SK-N-SH (cell line): ENCODE measurements around the gene ATP5PF. TPM values are rescaled to one million over a fixed set of nuclear protein-coding genes. Genes with fewer than 3 reads are reported as not detected.

Experiments used
- CTCF ChIA-PET: fragments of 300-600, 350-600 bp; formaldehyde crosslinking; extraction: SDS; loops from one replicate; lab custom pipeline; 2021; lab: Yijun Ruan, JAX
- POLR2A ChIA-PET: fragments of 350-600 bp; sonication (Branson Sonifier 250); formaldehyde crosslinking; extraction: SDS; loops from one replicate; lab custom pipeline; 2020; ENCODE audit warnings: antibody characterized with exemption, inconsistent platforms; lab: Yijun Ruan, JAX
- DNase-seq: peaks from one replicate; pipeline ENCODE4 v3.0.0; 2012
- H2AFZ ChIP-seq: fragments of 200-600 bp; sonication (generic); 2 replicates; pipeline ENCODE4 v1.8.1; 2016; ENCODE audit warnings: antibody characterized with exemption, mild to moderate bottlenecking, low read depth
- H3F3A ChIP-seq: fragments of 200-600 bp; sonication (generic); replicated peaks from 2 replicates; pipeline ENCODE3; 2016; ENCODE audit warnings: antibody characterized with exemption, mild to moderate bottlenecking; ENCODE audit not compliant: insufficient read depth
- H3K27ac ChIP-seq, 2 experiments: fragments of 200-500 bp in 1 of 2; fragments of 200-600 bp in 1 of 2; sonication (Bioruptor generic) in 1 of 2; sonication (generic), shearing (Covaris generic) in 1 of 2; 2 replicates each; pipeline versions ENCODE4 v1.5.1 to v1.6.1; 2014 to 2016; ENCODE audit warnings: low read depth in 2 of 2, inconsistent platforms in 1 of 2, low read length in 1 of 2, mild to moderate bottlenecking in 1 of 2, mixed read lengths in 1 of 2
- H3K27me3 ChIP-seq: fragments of 200-600 bp; sonication (generic), shearing (Covaris generic); 2 replicates; pipeline ENCODE4 v1.6.1; 2016; ENCODE audit warnings: mixed run types; ENCODE audit not compliant: insufficient read depth
- H3K36me3 ChIP-seq, 2 experiments: fragments of 200-500 bp in 1 of 2; fragments of 200-600 bp in 1 of 2; sonication (Bioruptor generic) in 1 of 2; sonication (generic) in 1 of 2; replicated peaks in 1 of 2; 2 replicates each; pipeline versions ENCODE3 to v1.5.1; 2014 to 2016; ENCODE audit warnings: low read length in 1 of 2, mild to moderate bottlenecking in 1 of 2; ENCODE audit not compliant: insufficient read depth in 2 of 2, control insufficient read depth in 1 of 2
- H3K4me1 ChIP-seq, 2 experiments: fragments of 200-500 bp in 1 of 2; fragments of 200-600 bp in 1 of 2; sonication (Bioruptor generic) in 1 of 2; sonication (generic), shearing (Covaris generic) in 1 of 2; 2 replicates each; pipeline versions ENCODE4 v1.5.1 to v1.6.1; 2014 to 2016; ENCODE audit warnings: low read depth in 1 of 2, low read length in 1 of 2, mixed run types in 1 of 2; ENCODE audit not compliant: insufficient read depth in 2 of 2, control insufficient read depth in 1 of 2
- H3K4me2 ChIP-seq: fragments of 200-600 bp; sonication (generic), shearing (Covaris generic); 2 replicates; pipeline ENCODE4 v1.6.1; 2017; ENCODE audit warnings: mixed run types
- H3K4me3 ChIP-seq, 2 experiments: fragments of 200-500 bp in 1 of 2; fragments of 200-600 bp in 1 of 2; sonication (Bioruptor generic) in 1 of 2; sonication (generic), shearing (Covaris generic) in 1 of 2; 2 replicates each; pipeline versions ENCODE4 v1.5.1 to v1.8.1; 2014 to 2016; ENCODE audit warnings: low read depth in 2 of 2, inconsistent platforms in 1 of 2, low read length in 1 of 2, mild to moderate bottlenecking in 1 of 2, mixed read lengths in 1 of 2, moderate library complexity in 1 of 2
- H3K79me2 ChIP-seq: fragments of 200-600 bp; sonication (generic); 2 replicates; pipeline ENCODE4 v1.8.1; 2017; ENCODE audit warnings: mild to moderate bottlenecking; ENCODE audit not compliant: insufficient read depth
- H3K9ac ChIP-seq: fragments of 200-600 bp; sonication (generic); 2 replicates; pipeline ENCODE4 v1.6.1; 2017; ENCODE audit warnings: mixed run types
- H3K9me2 ChIP-seq: fragments of 200-600 bp; sonication (generic); 2 replicates; pipeline ENCODE4 v1.6.1; 2017; ENCODE audit warnings: mixed run types
- H3K9me3 ChIP-seq: fragments of 200-600 bp; sonication (generic); 2 replicates; pipeline ENCODE4 v1.6.1; 2017; ENCODE audit warnings: mixed run types, mild to moderate bottlenecking, moderate library complexity
- H4K20me1 ChIP-seq: fragments of 200-600 bp; sonication (generic); 2 replicates; pipeline ENCODE4 v1.6.1; 2017; ENCODE audit warnings: mild to moderate bottlenecking, mixed run types; ENCODE audit not compliant: insufficient read depth
- CHD2 ChIP-seq: fragments of 150-350 bp; IDR thresholded peaks from 2 replicates; pipeline ENCODE4 v1.6.1; 2018; ENCODE audit warnings: low read length; ENCODE audit not compliant: partially characterized antibody
- EZH2phosphoT487 ChIP-seq: fragments of 200-600 bp; sonication (generic); IDR thresholded peaks from 2 replicates; pipeline ENCODE4 v1.6.1; 2017; ENCODE audit warnings: low read depth, mixed run types, mild to moderate bottlenecking, antibody characterized with exemption, moderate library complexity, borderline replicate concordance
- FOXJ3 ChIP-seq: sonication (generic); formaldehyde crosslinking; IDR thresholded peaks from 2 replicates; pipeline ENCODE4 v1.5.1; 2020; ENCODE audit warnings: mild to moderate bottlenecking, missing genetic modification reagents
- JUND ChIP-seq: IDR thresholded peaks from 2 replicates; pipeline ENCODE4 v1.4.0; 2012
- MXI1 ChIP-seq: IDR thresholded peaks from 2 replicates; pipeline ENCODE4 v1.6.1; 2012; ENCODE audit warnings: mild to moderate bottlenecking, low read depth, low read length, improper control_type of control experiment
- NRF1 ChIP-seq: IDR thresholded peaks from 2 replicates; pipeline ENCODE4 v1.6.1; 2012; ENCODE audit warnings: low read depth, mild to moderate bottlenecking, low read length
- POLR2AphosphoS5 ChIP-seq: IDR thresholded peaks from 2 replicates; pipeline ENCODE4 v1.6.1; 2012; ENCODE audit warnings: low read depth, low read length
- RAD21 ChIP-seq: IDR thresholded peaks from 2 replicates; pipeline ENCODE4 v1.6.1; 2012; ENCODE audit warnings: mild to moderate bottlenecking, low read length
- RCOR1 ChIP-seq: fragments of 150-350 bp; IDR thresholded peaks from 2 replicates; pipeline ENCODE4 v1.6.1; 2017; ENCODE audit warnings: antibody characterized with exemption, low read length
- SIN3A ChIP-seq: IDR thresholded peaks from 2 replicates; pipeline ENCODE4 v1.6.1; 2012; ENCODE audit warnings: low read depth, mild to moderate bottlenecking, low read length, moderate library complexity, borderline replicate concordance
- SMC3 ChIP-seq: IDR thresholded peaks from 2 replicates; pipeline ENCODE4 v1.6.1; 2012; ENCODE audit warnings: low read depth, low read length, improper control_type of control experiment
- YY1 ChIP-seq: IDR thresholded peaks from 2 replicates; pipeline ENCODE4 v1.4.0; 2012; ENCODE audit warnings: low read depth, mild to moderate bottlenecking
- WGBS: methylation state at CpG from one replicate; pipeline ENCODE4 v1.1.6; 2017; ENCODE audit warnings: low lambda C conversion rate; 5-methylcytosine and 5-hydroxymethylcytosine counted together
- polyA plus RNA-seq, 3 experiments: library from polyadenylated mRNA; depleted of rRNA; stranded (reverse); fragments of >200 nt; gene quantifications; 2 replicates each; pipeline ENCODE4 v1.2.3, GENCODE V29; 2012
- TF ChIP-seq, protein P1 (sequence below): fragments of 150-350 bp; IDR thresholded peaks from 2 replicates; pipeline ENCODE4 v1.6.1; 2016; ENCODE audit warnings: mild to moderate bottlenecking, low read depth, low read length
- TF ChIP-seq, protein P2 (sequence below): IDR thresholded peaks from 2 replicates; pipeline ENCODE4 v1.4.0; 2012; ENCODE audit warnings: low read depth, borderline replicate concordance
- TF ChIP-seq, protein P3 (sequence below): fragments of 200-600 bp; sonication (generic); IDR thresholded peaks from 2 replicates; pipeline ENCODE4 v1.6.1; 2017; ENCODE audit warnings: antibody characterized with exemption, mild to moderate bottlenecking, moderate library complexity

The ATP5PF gene
- polyA plus RNA-seq, 1 of the 3 experiments (the other 2 are of a cell fraction): 277 TPM

DNA sequence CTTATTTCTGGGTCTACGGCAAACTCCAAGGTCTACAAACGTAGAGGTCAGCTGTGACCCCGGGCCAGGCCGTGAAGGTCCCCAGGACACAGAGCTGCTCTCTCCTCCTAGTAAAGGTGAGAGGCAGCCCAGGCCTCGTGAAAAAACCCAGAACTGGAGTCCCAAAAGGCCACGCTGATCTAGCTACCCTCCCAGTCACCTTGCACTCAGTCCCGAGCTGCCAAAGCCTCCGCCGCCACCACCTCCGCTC, 125 bp downstream of the ATP5PF start:
- H3K9me2 ChIP-seq: no peaks in the 10 kb centered on the region
- H3K79me2 ChIP-seq: peaks cover 88% of the 10 kb centered on the region
- DNase-seq: no peak
- H3K4me2 ChIP-seq: peak overlapping the region; percentile 80
- POLR2A ChIA-PET: interaction anchor here (0.6 to 2.0 kb wide), 4 partner anchors 15 to 1110 kb away, joined by 3 to 4 read pairs (median 4); partner anchors contain the start of gene ADAMTS1
- H4K20me1 ChIP-seq: peaks cover 26% of the 10 kb centered on the region
- H3K9me3 ChIP-seq: no peaks in the 10 kb centered on the region
- peaks cover 5 to 12% of the 10 kb centered on the region in 2 experiments for H3K36me3 ChIP-seq
- H2AFZ ChIP-seq: peak overlapping the region; percentile 14; the same call in 1 of the 2 replicates
- CTCF ChIA-PET: interaction anchor here (0.6 to 2.9 kb wide), 5 partner anchors 10 to 1110 kb away, joined by 3 to 16 read pairs (median 3); no protein-coding TSS in a partner anchor
- H3K9ac ChIP-seq: peak overlapping the region; percentile 90
- H3F3A ChIP-seq: peaks cover 17% of the 10 kb centered on the region
- peaks cover 13 to 24% of the 10 kb centered on the region in 2 experiments; a peak in 3 of 4 replicates for H3K4me1 ChIP-seq
- 3% methylated on average over 8 of the region's 10 CpGs for WGBS
- H3K27ac ChIP-seq: peak overlapping the region; percentile 97 to 99
- peak overlapping the region; percentile 83 to 94 for H3K4me3 ChIP-seq
- no peaks in the 10 kb centered on the region for H3K27me3 ChIP-seq
- no peak for TF ChIP-seq RCOR1
- TF ChIP-seq, protein P1, sequence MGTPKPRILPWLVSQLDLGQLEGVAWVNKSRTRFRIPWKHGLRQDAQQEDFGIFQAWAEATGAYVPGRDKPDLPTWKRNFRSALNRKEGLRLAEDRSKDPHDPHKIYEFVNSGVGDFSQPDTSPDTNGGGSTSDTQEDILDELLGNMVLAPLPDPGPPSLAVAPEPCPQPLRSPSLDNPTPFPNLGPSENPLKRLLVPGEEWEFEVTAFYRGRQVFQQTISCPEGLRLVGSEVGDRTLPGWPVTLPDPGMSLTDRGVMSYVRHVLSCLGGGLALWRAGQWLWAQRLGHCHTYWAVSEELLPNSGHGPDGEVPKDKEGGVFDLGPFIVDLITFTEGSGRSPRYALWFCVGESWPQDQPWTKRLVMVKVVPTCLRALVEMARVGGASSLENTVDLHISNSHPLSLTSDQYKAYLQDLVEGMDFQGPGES: no peak
- no peak for TF ChIP-seq SMC3
- TF ChIP-seq, protein P2, sequence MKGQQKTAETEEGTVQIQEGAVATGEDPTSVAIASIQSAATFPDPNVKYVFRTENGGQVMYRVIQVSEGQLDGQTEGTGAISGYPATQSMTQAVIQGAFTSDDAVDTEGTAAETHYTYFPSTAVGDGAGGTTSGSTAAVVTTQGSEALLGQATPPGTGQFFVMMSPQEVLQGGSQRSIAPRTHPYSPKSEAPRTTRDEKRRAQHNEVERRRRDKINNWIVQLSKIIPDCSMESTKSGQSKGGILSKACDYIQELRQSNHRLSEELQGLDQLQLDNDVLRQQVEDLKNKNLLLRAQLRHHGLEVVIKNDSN: no peak
- no peak for TF ChIP-seq SIN3A
- no peak for TF ChIP-seq CHD2
- TF ChIP-seq, protein P3, sequence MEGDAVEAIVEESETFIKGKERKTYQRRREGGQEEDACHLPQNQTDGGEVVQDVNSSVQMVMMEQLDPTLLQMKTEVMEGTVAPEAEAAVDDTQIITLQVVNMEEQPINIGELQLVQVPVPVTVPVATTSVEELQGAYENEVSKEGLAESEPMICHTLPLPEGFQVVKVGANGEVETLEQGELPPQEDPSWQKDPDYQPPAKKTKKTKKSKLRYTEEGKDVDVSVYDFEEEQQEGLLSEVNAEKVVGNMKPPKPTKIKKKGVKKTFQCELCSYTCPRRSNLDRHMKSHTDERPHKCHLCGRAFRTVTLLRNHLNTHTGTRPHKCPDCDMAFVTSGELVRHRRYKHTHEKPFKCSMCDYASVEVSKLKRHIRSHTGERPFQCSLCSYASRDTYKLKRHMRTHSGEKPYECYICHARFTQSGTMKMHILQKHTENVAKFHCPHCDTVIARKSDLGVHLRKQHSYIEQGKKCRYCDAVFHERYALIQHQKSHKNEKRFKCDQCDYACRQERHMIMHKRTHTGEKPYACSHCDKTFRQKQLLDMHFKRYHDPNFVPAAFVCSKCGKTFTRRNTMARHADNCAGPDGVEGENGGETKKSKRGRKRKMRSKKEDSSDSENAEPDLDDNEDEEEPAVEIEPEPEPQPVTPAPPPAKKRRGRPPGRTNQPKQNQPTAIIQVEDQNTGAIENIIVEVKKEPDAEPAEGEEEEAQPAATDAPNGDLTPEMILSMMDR: no peak
- no peak for TF ChIP-seq RAD21
- no peak for TF ChIP-seq NRF1
- TF ChIP-seq JUND: no peak
- TF ChIP-seq YY1: no peak
- TF ChIP-seq FOXJ3 (CRISPR knock-in tag): no peak

DNA sequence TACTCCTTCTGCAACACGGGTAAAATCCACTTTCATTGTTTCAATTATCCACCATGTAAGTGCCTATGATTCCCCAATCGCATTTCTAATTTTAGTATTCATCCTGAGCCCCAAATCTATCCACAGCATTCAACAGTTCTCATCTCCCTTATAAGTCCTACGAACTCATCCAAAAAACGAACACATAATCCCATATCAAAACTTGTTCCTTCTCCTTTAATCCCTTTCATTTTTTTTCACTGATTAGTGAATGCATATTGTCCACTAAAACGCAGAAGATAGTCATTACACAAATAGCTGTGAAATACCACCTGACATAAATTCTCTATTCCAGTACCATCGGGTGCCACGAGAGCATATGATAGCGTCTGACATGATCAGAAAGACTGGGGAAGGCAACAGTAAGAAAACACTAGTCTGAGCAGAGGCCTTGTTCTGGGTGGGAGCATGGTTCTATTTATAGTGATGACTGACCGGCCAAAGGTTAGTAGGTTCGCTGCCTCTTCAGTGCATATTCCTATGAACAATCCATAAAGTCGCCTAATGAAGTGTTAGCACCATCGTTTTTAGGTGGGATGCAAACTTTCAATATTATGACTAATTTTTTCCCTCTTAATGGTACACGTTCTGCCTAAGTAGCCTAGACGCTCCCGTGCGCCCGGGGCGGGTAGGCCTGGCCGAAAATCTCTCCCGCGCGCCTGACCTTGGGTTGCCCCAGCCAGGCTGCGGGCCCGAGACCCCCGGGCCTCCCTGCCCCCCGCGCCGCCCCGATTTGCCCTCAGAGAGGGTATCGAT, 648 bp downstream of the ATP5PF start:
- TF ChIP-seq, protein P1: no peak
- TF ChIP-seq, protein P2: no peak
- TF ChIP-seq YY1 (no peak), EZH2phosphoT487 (no peak), MXI1 (no peak; the same call in 1 of the 2 replicates), POLR2AphosphoS5 (0 out of 2 replicates have a peak, but pooled peaks have one; percentile 11)
- TF ChIP-seq, all 33 proteins: peak for 1
- ChIA-PET POLR2A (interaction anchor here (0.6 to 2.0 kb wide), 4 partner anchors 16 to 1111 kb away, joined by 3 to 4 read pairs (median 4); partner anchors contain the start of gene ADAMTS1), CTCF (interaction anchor here (1.0 to 2.9 kb wide), 3 partner anchors 9 to 126 kb away, joined by 3 to 16 read pairs (median 3); no protein-coding TSS in a partner anchor)
- H3K27ac ChIP-seq: peak overlapping the region; percentile 97 to 99
- H3K9me3 ChIP-seq: no peaks in the 10 kb centered on the region
- peaks cover 26% of the 10 kb centered on the region for H4K20me1 ChIP-seq
- DNase-seq: peak; percentile 24
- no peaks in the 10 kb centered on the region for H3K27me3 ChIP-seq
- peak overlapping the region; percentile 90 for H3K9ac ChIP-seq
- peaks cover 17% of the 10 kb centered on the region for H3F3A ChIP-seq
- under 1% methylated on average over 20 of the region's 30 CpGs for WGBS
- peaks cover 13 to 24% of the 10 kb centered on the region in 2 experiments; a peak in 3 of 4 replicates for H3K4me1 ChIP-seq
- H3K4me3 ChIP-seq: peak overlapping the region; percentile 83 to 94
- H3K36me3 ChIP-seq: peaks cover 11 to 18% of the 10 kb centered on the region in 2 experiments
- H3K9me2 ChIP-seq: no peaks in the 10 kb centered on the region
- H2AFZ ChIP-seq: peak overlapping the region; percentile 14; the same call in 1 of the 2 replicates
- H3K4me2 ChIP-seq: peak overlapping the region; percentile 80
- peaks cover 85% of the 10 kb centered on the region for H3K79me2 ChIP-seq
